Adipocyte (in vitro differentiated cells): ENCODE data around the gene ZNF486.
"Not testable (repeated sequence)": the region's sequence is repeated elsewhere in the genome, so short reads cannot be mapped to it uniquely, and the experiment has no call there.

Experiments
- DNase-seq: peaks from one replicate; pipeline ENCODE4 v3.0.0-alpha.2; 2015; ENCODE audit warnings: low read depth
- H3K27me3 ChIP-seq: replicated peaks from 2 replicates; pipeline ENCODE4 v1.7.0; 2013; ENCODE audit warnings: mild to moderate bottlenecking, low read length, moderate library complexity; ENCODE audit not compliant: control insufficient read depth, insufficient read depth
- H3K36me3 ChIP-seq: 2 replicates; pipeline ENCODE4 v1.7.0; 2013; ENCODE audit warnings: low read length, mild to moderate bottlenecking, moderate library complexity; ENCODE audit not compliant: control insufficient read depth, insufficient read depth, severe bottlenecking
- H3K4me1 ChIP-seq: 2 replicates; pipeline ENCODE4 v1.7.0; 2013; ENCODE audit warnings: mild to moderate bottlenecking, low read length, moderate library complexity; ENCODE audit not compliant: control insufficient read depth, insufficient read depth
- H3K4me3 ChIP-seq: 2 replicates; pipeline ENCODE4 v1.7.0; 2013; ENCODE audit warnings: mild to moderate bottlenecking, low read length, moderate library complexity
- H3K9ac ChIP-seq: 2 replicates; pipeline ENCODE4 v1.7.0; 2013; ENCODE audit warnings: mild to moderate bottlenecking, low read length, moderate library complexity
- H3K9me3 ChIP-seq: 2 replicates; pipeline ENCODE4 v1.7.0; 2013; ENCODE audit warnings: mild to moderate bottlenecking, low read length, moderate library complexity; ENCODE audit not compliant: control insufficient read depth

The ZNF486 gene

DNA sequence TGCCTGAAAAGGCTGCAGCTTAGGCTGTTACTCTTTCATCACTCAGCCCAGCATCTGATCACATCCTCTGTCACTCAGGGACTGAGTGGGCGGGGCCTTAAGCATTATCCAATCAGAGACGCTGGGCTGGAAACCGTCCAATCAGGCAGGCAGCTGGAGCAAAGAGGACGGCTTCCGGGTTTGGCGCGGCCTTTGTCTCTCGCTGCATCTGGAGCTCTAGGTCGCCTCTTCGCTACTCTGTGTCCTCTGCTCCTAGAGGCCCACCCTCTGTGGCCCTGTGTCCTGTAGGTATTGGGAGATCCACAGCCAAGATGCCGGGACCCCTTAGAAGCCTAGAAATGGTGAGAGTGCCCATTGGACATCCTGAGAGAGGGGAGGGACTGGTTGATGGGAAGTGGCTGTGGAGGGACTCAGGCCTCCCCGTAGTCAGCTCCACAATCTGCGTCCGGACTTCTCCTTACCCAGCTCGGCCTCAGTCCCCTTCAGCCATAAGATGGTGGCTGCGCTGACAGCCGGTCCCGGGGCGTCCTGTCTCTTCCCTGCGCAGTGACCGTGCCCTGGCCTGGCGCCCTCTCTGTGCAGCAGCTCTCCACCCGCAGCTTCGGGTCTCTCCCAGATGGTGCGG is at the start of gene ZNF486:
Gene ZNF486 (plus strand): TSS at position 195 of the 625 bp plus-strand sequence. CDS start 117 bp downstream, at position 312.
- Histone ChIP-seq H3K4me3 (peak within 1 kb of the TSS; percentile 94), H3K9me3 (no peaks in the 10 kb centered on the region), H3K9ac (peak within 1 kb of the TSS; percentile 86), H3K36me3 (peaks cover 17% of the 10 kb centered on the region), H3K4me1 (no peaks in the 10 kb centered on the region), H3K27me3 (no peaks in the 10 kb centered on the region)
- DNase-seq: peak; percentile 99

DNA sequence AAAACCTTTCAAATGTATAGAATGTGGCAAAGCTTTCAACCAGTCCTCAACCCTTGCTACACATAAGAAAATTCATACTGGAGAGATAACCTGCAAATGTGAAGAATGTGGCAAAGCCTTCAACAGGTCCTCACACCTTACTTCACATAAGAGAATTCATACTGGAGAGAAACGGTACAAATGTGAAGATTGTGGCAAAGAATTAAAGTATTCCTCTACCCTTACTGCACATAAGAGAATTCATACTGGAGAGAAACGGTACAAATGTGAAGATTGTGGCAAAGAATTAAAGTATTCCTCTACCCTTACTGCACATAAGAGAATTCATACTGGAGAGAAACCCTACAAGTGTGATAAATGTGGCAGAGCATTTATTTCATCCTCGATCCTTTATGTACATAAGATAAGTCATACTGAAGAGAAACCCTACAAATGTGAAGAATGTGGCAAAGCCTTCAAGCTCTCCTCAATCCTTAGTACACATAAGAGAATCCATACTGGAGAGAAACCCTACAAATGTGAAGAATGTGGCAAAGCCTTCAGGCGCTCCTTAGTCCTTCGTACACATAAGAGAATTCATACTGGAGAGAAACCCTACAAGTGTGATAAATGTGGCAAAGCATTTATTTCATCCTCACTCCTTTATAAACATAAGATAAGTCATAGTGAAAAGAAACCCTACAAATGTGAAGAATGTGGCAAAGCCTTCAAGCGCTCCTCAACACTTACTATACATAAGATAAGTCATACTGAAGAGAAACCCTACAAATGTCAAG is 48.8 kb upstream of the ZNF486 start:
- H3K9me3 ChIP-seq: peaks cover 98% of the 10 kb centered on the region
- H3K4me3 ChIP-seq: peak overlapping the region; percentile 63
- not testable (repeated sequence) for H3K9ac ChIP-seq, H3K4me1 ChIP-seq, H3K36me3 ChIP-seq, H3K27me3 ChIP-seq, DNase-seq

DNA sequence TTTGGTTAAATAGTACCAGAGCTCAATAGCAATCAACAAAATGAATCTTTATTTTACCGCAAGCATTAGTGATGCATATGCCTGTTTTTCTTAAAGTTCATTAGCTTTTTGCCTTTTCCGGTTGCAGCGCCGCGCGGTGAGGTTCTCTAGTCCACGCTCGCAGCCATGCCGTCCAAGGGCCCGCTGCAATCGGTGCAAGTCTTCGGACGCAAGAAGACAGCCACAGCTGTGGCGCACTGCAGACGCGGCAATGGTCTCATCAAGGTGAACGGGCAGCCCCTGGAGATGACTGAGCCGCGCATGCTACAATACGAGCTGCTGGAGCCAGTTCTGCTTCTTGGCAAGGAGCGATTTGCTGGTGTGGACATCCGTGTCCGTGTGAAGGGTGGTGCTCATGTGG is 42.1 kb upstream of the ZNF486 start:
- H3K4me1 ChIP-seq: no peaks in the 10 kb centered on the region
- no peaks in the 10 kb centered on the region for H3K36me3 ChIP-seq
- H3K9me3 ChIP-seq: peaks cover 89% of the 10 kb centered on the region
- H3K9ac ChIP-seq: no peak overlapping the region
- no peak overlapping the region for H3K4me3 ChIP-seq
- DNase-seq: no peak
- H3K27me3 ChIP-seq: no peaks in the 10 kb centered on the region

DNA sequence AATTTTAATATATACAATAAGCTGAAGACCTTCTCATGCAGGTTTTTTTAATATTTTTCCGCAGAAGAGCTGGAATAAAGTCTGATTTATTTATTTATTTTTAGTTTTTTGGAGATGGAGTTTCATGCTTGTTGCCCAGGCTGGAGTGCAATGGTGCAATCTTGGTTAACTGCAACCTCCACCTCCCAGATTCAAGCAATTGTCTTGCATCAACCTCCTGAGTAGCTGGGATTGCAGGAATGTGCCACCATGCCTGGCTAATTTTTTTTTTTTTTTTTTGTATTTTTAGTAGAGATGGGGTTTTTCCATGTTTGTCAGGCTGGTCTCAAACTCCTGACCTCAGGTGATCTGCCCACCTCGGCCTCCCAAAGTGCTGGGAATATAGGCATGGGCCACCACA is 34.1 kb upstream of the ZNF486 start:
- peaks cover 31% of the 10 kb centered on the region for H3K9me3 ChIP-seq
- not testable (repeated sequence) for H3K4me3 ChIP-seq, H3K27me3 ChIP-seq, DNase-seq, H3K36me3 ChIP-seq, H3K4me1 ChIP-seq, H3K9ac ChIP-seq

DNA sequence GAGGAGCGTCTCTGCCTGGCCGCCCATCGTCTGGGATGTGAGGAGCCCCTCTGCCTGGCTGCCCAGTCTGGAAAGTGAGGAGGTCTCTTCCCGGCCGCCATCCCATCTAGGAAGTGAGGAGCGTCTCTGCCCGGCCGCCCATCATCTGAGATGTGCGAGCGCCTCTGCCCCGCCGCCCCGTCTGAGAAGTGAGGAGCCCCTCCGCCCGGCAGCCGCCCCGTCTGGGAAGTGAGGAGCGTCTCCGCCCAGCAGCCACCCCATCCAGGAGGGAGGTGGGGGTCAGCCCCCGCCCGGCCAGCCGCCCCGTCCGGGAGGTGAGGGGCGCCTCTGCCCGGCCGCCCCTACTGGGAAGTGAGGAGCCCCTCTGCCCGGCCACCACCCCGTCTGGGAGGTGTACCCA is 29.3 kb upstream of the ZNF486 start:
- H3K4me3 ChIP-seq, H3K27me3 ChIP-seq, H3K9ac ChIP-seq, H3K36me3 ChIP-seq, H3K4me1 ChIP-seq, DNase-seq: not testable (repeated sequence)
- H3K9me3 ChIP-seq: peaks cover 19% of the 10 kb centered on the region

DNA sequence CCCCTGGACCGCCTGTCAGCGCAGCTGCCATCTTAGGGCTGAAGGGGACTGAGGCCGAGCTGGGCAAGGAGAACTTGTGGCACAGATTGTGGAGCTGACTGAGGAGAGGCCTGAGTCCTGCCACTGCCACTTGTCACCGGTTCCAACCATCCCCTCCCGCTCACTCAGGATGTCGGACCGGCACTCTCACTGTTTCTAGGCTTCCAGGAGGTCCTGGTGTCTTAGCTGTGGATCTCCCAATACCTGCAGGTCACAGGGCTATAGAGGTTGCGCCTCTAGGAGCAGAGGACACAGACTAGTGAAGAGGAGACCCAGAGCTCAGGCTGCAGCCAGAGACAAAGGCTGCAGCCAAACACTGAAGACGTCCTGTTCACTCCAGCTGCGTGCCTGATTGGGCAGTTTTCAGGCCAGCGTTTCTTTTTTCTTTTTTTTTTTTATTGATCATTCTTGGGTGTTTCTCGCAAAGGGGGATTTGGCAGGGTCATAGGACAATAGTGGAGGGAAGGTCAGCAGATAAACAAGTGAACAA is 15.3 kb upstream of the ZNF486 start:
- Histone ChIP-seq H3K4me1 (no peaks in the 10 kb centered on the region), H3K9ac (no peak overlapping the region), H3K9me3 (no peaks in the 10 kb centered on the region), H3K4me3 (no peak overlapping the region), H3K27me3 (no peaks in the 10 kb centered on the region), H3K36me3 (no peaks in the 10 kb centered on the region)
- DNase-seq: no peak

DNA sequence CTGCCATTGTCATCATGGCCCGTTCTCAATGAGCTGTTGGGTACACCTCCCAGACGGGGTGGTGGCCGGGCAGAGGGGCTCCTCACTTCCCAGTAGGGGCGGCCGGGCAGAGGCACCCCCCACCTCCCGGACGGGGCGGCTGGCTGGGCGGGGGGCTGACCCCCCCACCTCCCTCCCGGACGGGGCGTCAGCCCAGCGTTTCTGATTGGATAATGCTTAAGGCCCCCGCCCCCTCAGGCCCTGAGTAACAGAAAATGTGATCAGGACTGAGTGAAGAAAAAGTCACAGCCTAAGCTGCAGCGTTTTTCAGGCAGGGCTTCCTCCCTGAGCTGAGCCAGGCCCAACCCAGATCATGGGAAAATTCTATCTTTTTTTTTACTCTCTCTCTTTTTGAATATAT is 14.5 kb upstream of the ZNF486 start:
- not testable (repeated sequence) for H3K4me1 ChIP-seq, H3K27me3 ChIP-seq, H3K9ac ChIP-seq, H3K4me3 ChIP-seq, H3K9me3 ChIP-seq, H3K36me3 ChIP-seq
- peak; percentile 10 for DNase-seq

DNA sequence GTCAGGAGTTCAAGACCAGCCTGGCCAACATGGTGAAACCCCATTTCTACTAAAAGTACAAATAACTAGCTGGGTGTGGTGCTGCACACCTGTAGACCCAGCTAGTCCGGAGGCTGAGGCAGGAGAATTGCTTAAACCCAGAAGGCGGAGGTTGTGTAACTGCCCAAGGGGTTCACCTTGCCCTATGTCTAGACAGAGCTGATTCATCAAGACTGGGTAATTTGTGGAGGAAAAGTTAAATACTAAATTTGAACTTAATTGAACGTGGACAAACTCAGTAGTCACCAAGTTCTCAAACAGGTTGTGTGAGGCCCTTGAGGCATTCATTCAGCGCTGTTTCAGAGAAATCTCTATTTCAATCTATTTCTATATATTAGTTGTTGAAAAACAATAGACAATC is 13.7 kb upstream of the ZNF486 start:
- Histone ChIP-seq H3K36me3 (no peaks in the 10 kb centered on the region), H3K27me3 (no peaks in the 10 kb centered on the region), H3K4me1 (no peaks in the 10 kb centered on the region), H3K9me3 (no peaks in the 10 kb centered on the region), H3K4me3 (no peak overlapping the region), H3K9ac (no peak overlapping the region)
- no peak for DNase-seq

DNA sequence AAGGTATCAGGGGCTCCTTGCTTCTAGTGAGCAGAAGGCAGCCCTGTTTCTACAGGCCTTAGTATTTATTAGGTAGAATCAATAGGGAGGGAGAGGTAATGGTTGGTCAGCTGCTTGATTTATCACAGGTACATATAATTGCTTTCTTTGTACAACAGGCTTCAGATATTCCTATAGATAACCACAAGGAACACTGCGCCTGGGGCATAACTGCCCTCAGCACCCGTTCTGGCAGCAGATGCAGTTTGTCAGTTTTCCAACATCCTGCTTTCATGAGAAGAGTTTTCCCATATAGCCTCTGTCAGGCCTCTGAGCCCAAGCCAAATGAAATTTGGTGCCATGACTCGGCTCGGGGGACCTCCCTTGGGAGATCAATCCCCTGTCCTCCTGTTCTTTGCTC is 12.4 kb upstream of the ZNF486 start:
- Histone ChIP-seq H3K36me3 (no peaks in the 10 kb centered on the region), H3K9me3 (no peaks in the 10 kb centered on the region), H3K4me3 (no peak overlapping the region), H3K27me3 (no peaks in the 10 kb centered on the region), H3K4me1 (no peaks in the 10 kb centered on the region), H3K9ac (no peak overlapping the region)
- no peak for DNase-seq

DNA sequence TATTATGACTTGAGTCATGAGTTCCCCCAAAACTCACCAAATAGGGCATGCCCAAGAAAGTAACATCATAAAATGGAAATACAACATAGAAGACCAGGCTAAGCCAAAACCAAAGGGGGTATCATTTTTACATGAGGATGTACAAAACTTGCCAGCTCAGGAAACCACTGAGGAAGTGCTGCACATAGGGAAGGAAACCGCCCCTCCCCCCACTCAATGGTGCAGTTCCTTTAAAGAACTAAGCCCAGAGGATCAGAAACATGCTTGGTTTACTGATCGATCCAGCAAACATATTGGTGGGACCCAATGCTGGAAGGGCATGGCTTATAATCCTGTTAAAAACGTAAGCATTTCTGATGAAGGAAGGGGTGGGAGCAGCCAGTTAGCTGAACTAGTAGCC is 4.2 kb upstream of the ZNF486 start:
- Histone ChIP-seq H3K4me3 (no peak overlapping the region), H3K36me3 (no peaks in the 10 kb centered on the region), H3K27me3 (no peaks in the 10 kb centered on the region), H3K9me3 (no peaks in the 10 kb centered on the region), H3K9ac (no peak overlapping the region), H3K4me1 (no peaks in the 10 kb centered on the region)
- no peak for DNase-seq

DNA sequence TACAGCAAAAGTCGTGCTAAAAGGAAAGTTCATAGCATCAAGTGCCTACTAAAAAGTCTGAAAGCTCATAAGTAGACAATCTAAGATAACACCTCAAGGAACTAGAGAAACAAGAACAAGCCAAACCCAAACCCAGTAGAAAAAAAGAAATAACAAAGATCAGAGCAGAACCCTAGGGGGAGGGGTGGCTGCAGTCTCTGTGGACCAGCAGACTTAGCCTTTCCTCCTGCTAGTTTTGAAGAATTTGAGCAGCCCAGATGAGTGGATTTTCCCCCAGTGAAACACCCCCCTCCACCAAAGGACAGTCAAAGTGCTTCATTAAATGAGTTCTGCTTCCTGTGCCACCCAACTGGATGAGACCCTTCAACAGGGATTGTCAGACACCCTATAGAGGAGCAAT is 2.6 kb upstream of the ZNF486 start:
- Histone ChIP-seq H3K4me3 (no peak overlapping the region), H3K36me3 (no peaks in the 10 kb centered on the region), H3K27me3 (no peaks in the 10 kb centered on the region), H3K4me1 (no peaks in the 10 kb centered on the region), H3K9ac (no peak overlapping the region), H3K9me3 (no peaks in the 10 kb centered on the region)
- no peak for DNase-seq
